Natural killer cell (primary cell): ENCODE results near the gene CDH26. TPM values are rescaled to one million over a fixed set of nuclear protein-coding genes. Genes with fewer than 3 reads are reported as not detected.

Experiments
- ATAC-seq, 3 donors: fragments of 150-1000 bp in 2 of 3; fragments of 200-7000 bp in 1 of 3; cut with Tn5 transposase; 1 replicate in 1 of 3; 2 replicates in 2 of 3; pipeline ENCODE4 v1.10.0; 2021; ENCODE audit warnings: mild to moderate bottlenecking in 2 of 3, moderate library complexity in 2 of 3
- DNase-seq, 2 donors: peaks; one replicate each; pipeline versions ENCODE4 v3.0.0 to v3.0.0-alpha.2; 2013 to 2021; ENCODE audit warnings: mixed read lengths in 1 of 2
- H3K27ac ChIP-seq: one replicate; pipeline ENCODE4 v1.5.1; 2013; ENCODE audit warnings: mild to moderate bottlenecking, low read length
- H3K27me3 ChIP-seq: one replicate; pipeline ENCODE4 v1.6.1; 2013; ENCODE audit warnings: low read length; ENCODE audit not compliant: control insufficient read depth, insufficient read depth
- H3K36me3 ChIP-seq: one replicate; pipeline ENCODE4 v1.6.1; 2013; ENCODE audit warnings: low read length; ENCODE audit not compliant: control insufficient read depth, insufficient read depth
- H3K4me1 ChIP-seq: one replicate; pipeline ENCODE4 v1.6.1; 2013; ENCODE audit warnings: low read length; ENCODE audit not compliant: control insufficient read depth, insufficient read depth
- H3K4me3 ChIP-seq: one replicate; pipeline ENCODE4 v1.5.1; 2013; ENCODE audit warnings: low read length
- H3K9me3 ChIP-seq: one replicate; pipeline ENCODE4 v1.6.1; 2013; ENCODE audit warnings: low read length; ENCODE audit not compliant: control insufficient read depth, insufficient read depth
- H3K27ac Mint-ChIP-seq, 2 donors: one replicate each; pipeline ENCODE4 v1.8.0; 2022; ENCODE audit warnings: mild to moderate bottlenecking in 2 of 2, mixed read lengths in 2 of 2, moderate library complexity in 1 of 2
- H3K27me3 Mint-ChIP-seq, 2 donors: one replicate each; pipeline ENCODE4 v1.8.0; 2022; ENCODE audit warnings: low read depth in 2 of 2, mixed read lengths in 2 of 2
- H3K36me3 Mint-ChIP-seq: one replicate; pipeline ENCODE4 v1.8.0; 2022; ENCODE audit warnings: mixed read lengths
- H3K4me1 Mint-ChIP-seq, 2 donors: one replicate each; pipeline ENCODE4 v1.8.0; 2022; ENCODE audit warnings: mixed read lengths in 2 of 2
- H3K4me3 Mint-ChIP-seq: one replicate; pipeline ENCODE4 v1.8.0; 2022; ENCODE audit warnings: mild to moderate bottlenecking, moderate library complexity, mixed read lengths
- H3K9me3 Mint-ChIP-seq, 2 donors: one replicate each; pipeline ENCODE4 v1.8.0; 2022; ENCODE audit warnings: mixed read lengths in 2 of 2
- CTCF ChIP-seq: fragments of 200-600 bp; IDR thresholded peaks from one replicate; pipeline ENCODE4 v1.8.0; 2022; ENCODE audit warnings: antibody characterized with exemption
- WGBS: methylation state at CpG from one replicate; pipeline ENCODE4 v1.1.7; 2013; ENCODE audit warnings: missing lambda C conversion rate; ENCODE audit not compliant: insufficient coverage; 5-methylcytosine and 5-hydroxymethylcytosine counted together
- intact Hi-C: fragments of 100-400 bp; cut with micrococcal nuclease; formaldehyde crosslinking; loops from one replicate; pipeline ENCODE4 v1.14.2; 2022
- total RNA-seq, 4 donors: library from RNA; stranded (reverse); fragments of 120-200 nt in 1 of 4; gene quantifications; one replicate each; pipeline versions ENCODE4 v1.2.3 to v1.2.4, GENCODE V29; 2013 to 2022

The CDH26 gene
- total RNA-seq, 3 donors from 2014 or later (not counting 1 experiment from before 2014, with no cell fraction given), result 1.2 to 2.0 (median 1.8) TPM

- peak overlapping the region; percentile 82 for H3K4me3 ChIP-seq
- ATAC-seq (peak; percentile 82 to 91 (median 83)), DNase-seq (peak; percentile 81 to 89)
- H3K27ac ChIP-seq, result peak overlapping the region; percentile 49
- H3K9me3 ChIP-seq, result no peaks in the 10 kb centered on the region
- Mint-ChIP-seq H3K9me3 (no peaks in the 10 kb centered on the region), H3K27ac (peak overlapping the region; percentile 43 to 72), H3K36me3 (no peaks in the 10 kb centered on the region), H3K4me3 (peak overlapping the region; percentile 81), H3K4me1 (peaks cover 19 to 22% of the 10 kb centered on the region in 2 donors), H3K27me3 (peaks cover 0 to 1% of the 10 kb centered on the region in 2 donors)
- WGBS, result 12% methylated on average over 59 of the region's 59 CpGs
- intact Hi-C loops, result no loop called here
- no peaks in the 10 kb centered on the region for H3K27me3 ChIP-seq
- H3K4me1 ChIP-seq, result peaks cover 20% of the 10 kb centered on the region
- peak; percentile 99 for TF ChIP-seq CTCF
- H3K36me3 ChIP-seq, result peaks cover 4% of the 10 kb centered on the region
These were observed 24.2 kb upstream of the CDH26 start for GRCh38 chr20:59933849-59934585.

GRCh38 chr20:59935457-59936185 lies 22.6 kb upstream of the CDH26 start:
- no peak overlapping the region for H3K27ac ChIP-seq
- no peaks in the 10 kb centered on the region for H3K9me3 ChIP-seq
- 94% methylated on average over 6 of the region's 8 CpGs for WGBS
- no peak overlapping the region for H3K4me3 ChIP-seq
- DNase-seq (no peak), ATAC-seq (no peak)
- no peaks in the 10 kb centered on the region for H3K27me3 ChIP-seq
- Mint-ChIP-seq H3K27me3 (no peaks in the 10 kb centered on the region), H3K9me3 (no peaks in the 10 kb centered on the region), H3K4me1 (peaks cover 22 to 25% of the 10 kb centered on the region in 2 donors), H3K27ac (no peak overlapping the region), H3K36me3 (no peaks in the 10 kb centered on the region), H3K4me3 (peak overlapping the region; percentile 21)
- H3K36me3 ChIP-seq, result peaks cover 4% of the 10 kb centered on the region
- H3K4me1 ChIP-seq, result peaks cover 25% of the 10 kb centered on the region
- TF ChIP-seq CTCF, result no peak
- intact Hi-C loops, result no loop called here

- intact Hi-C loops, result no loop called here
- H3K27ac ChIP-seq, result no peak overlapping the region
- Mint-ChIP-seq H3K36me3 (no peaks in the 10 kb centered on the region), H3K4me1 (peaks cover 30 to 33% of the 10 kb centered on the region in 2 donors), H3K27me3 (no peaks in the 10 kb centered on the region), H3K27ac (no peak overlapping the region), H3K9me3 (no peaks in the 10 kb centered on the region), H3K4me3 (no peak overlapping the region)
- peaks cover 4% of the 10 kb centered on the region for H3K36me3 ChIP-seq
- DNase-seq (no peak), ATAC-seq (no peak)
- TF ChIP-seq CTCF, result no peak
- no peaks in the 10 kb centered on the region for H3K9me3 ChIP-seq
- no peaks in the 10 kb centered on the region for H3K27me3 ChIP-seq
- peaks cover 30% of the 10 kb centered on the region for H3K4me1 ChIP-seq
- 87% methylated on average over 2 of the region's 4 CpGs for WGBS
- H3K4me3 ChIP-seq, result no peak overlapping the region
These were observed 21.8 kb upstream of the CDH26 start for GRCh38 chr20:59936409-59936808.
